Stimulated activated CD8-positive, alpha-beta memory T cell treated with anti-CD3 and anti-CD28 coated beads, Interleukin-7, amount 100 ng/mL, for 1 hour (primary cell): ENCODE measurements around the gene UBE2G2.

ENCODE experiments used
- DNase-seq, 2 donors: peaks; one replicate each; pipeline ENCODE4 v3.0.0-alpha.2; 2020; ENCODE audit warnings: low read depth in 2 of 2

Gene UBE2G2

DNA sequence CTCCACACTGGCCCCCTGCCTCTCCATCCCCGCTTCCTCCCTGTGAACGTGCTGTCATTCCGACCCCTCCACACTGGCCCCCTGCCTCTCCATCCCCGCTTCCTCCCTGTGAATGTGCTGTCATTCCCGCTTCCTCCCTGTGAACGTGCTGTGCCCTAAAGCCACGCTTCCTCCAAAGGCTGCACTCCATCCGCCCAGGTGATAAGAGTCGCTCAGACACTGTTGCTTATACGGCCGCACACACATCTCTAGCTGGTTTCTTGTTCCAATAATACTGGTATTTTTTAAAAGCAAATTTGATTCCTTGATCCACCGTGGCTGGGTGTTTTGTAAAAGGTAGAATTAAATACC lies 51.0 kb downstream of the UBE2G2 start:
- DNase-seq: no peak

DNA sequence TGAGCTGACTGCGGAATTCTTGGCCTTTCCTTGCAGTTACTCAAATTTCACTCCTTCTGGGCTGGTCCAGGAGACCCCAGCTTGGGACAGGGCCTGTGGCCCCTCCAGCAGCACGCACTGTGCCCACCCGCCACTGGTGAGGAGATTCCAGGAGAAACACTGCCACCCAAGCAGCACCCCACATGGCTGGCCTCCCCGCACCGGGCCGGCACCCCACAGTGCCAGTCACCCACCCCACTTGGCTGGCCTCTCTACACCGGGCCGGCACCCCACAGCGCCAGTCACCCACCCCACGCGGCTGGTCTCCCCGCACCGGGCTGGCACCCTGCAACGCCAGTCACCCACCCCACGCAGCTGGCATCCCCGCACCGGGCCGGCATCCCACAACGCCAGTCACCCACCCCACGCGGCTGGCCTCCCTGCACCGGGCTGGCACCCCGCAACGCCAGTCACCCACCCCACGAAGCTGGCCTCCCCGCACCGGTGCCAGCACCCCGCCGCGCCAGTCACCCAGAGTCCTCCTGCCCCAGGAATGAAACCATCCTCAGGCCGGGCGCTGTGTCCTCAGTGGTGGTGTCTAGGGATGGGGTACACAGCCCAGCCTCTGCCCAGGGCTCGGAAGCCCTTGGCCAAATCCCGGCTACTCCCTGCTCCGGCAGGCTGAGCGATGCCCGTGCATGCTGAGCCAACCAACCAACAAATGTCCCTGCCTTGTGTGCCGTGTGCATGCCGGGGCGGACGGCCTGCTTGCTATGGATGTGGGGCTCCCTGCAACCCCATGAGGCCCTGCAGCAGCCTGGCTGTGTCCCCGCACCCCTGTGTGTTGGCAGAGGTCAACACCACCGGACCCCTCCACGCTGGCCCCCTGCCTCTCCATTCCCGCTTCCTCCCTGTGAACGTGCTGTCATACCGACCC lies 51.6 kb downstream of the UBE2G2 start:
- no peak for DNase-seq

DNA sequence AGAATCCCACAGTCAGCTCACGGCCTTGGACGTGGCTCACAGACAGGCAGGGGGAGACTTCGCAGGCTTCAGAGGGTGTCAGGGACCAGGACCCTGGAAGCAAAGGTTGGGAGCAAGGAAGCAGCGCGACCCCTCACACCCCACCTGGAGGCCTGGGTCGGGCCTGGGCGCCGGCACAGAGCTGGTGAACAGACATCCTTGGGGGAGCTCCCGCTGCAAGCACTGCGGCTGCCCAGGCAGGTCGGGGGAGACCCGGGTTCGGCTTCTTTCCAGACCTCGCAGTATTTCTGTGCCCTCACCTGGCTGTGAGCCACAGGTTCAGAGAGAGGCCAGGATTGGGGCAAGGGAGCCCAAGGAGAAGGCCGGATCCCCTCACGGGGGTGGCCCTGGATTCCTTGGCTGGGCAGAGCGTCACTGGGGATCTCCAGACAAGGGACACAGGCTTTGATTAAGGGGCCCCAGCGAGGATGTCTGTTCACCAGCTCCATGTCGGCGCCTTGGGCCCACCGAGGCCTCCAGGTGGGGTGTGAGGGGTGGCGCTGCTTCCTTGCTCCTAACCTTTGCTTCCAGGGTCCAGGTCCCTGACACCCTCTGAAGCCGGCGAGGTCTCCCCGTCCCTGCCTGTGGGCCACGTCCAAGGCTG lies 52.4 kb downstream of the UBE2G2 start:
- no peak for DNase-seq

DNA sequence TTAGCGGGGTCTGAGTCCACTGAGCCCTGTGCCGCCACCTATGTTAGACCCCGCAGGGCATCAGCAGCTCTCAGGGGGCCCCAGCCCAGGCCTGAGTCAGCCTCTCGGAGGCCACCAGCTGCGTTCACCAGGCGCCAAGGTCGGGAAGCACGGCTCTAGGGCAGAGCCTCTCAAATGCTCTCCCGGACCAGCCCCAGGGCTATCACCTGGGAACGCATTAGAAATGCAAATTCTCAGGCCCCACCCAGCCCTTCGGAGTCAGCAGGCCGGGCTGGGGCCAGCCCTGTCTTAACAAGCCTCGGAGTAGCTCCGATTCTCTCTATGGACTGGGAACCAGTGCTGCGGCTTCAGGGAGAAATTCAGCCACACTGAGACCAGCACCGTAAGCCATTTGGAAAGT lies 53.0 kb downstream of the UBE2G2 start:
- no peak for DNase-seq

DNA sequence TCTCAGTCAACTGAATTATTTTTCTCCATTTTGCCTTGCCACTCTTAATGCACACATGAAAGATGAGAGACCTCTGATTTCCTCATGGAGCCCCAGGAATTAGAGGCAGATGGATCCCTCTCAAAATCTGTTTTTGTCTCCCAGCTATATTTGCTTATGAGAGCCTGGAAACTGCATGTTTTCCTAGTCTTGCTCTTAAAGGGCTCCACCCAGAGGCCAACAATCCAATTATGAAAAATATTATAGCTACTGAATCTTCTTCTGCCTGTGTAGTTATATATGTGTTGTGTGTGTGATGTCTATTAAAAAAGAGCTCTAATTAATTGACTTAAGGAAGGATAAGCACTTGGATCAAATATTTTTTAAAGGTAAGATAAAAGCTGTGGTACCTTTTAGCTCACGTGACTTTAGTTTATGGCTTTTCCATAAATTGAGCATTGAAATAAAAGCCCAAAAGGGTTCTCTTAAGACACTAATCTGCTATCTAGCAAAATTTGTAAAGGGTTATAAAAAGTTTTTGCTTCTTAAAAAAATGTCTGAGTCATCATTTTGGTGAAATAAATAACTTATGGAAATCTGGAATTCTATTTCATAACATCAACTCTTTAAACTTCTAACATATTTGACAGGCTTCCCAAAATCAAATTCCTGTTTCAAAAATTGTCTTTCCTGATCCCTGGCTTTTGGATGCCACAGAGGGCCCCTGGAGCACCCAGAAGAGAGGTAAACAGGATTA lies 59.0 kb downstream of the UBE2G2 start:
- no peak for DNase-seq

DNA sequence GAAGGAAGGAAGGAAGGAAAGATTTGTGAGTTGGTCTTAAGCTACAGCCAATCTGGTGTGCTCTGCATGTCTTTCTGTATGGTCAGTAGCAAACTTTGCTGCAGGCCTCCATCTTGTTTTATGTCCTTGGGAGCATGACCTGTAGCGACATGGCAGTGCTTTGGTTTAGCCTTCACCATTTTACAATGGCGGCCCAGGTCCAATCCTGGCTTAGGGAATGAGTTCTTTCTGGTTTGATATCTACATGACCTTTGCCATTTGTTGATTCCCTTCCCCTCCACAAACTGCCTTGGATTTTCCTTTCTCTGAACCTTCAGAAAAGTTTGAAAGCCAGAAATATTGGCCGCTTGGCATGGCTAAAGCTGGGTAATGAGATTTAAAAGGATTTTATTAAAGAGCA lies 59.7 kb downstream of the UBE2G2 start:
- DNase-seq: no peak

DNA sequence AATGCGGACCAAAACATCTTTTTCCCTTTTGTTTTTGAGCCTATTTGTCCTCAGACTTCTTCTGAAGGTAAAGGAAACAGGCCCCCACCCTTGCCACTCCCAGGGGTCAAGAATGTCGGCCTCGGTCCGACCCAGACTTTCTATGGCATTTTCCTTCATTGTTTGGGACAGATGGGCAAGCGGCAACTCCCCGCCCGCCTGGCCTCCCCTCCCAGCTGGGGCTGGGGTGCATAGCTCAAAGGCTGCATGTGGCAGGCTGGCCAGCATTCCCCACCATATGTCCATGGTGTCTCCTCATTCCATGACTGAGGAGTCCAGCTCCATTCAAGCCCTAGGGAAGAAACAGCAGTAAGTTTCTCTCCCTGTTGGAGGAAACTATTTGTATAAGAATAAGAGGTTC lies 60.9 kb downstream of the UBE2G2 start:
- no peak for DNase-seq

DNA sequence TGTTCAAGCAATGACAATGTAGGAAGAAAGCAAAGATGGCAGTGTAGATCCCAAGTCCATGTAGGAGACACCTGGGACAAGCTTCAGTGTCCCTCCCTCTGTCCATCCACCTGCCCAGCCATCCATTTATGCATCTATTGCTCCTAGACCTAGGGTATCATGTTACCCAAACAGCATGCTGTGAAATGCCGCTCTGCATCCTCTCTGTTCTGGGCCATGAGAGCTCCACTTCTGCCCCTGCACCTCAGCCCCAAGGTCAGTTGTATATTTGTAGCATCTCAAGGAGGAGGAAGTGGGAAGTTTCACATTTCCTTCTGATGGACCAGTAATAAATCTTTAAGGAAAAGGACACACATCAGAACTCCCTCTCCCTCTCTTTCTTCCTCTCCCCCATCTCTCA lies 62.3 kb downstream of the UBE2G2 start:
- DNase-seq: no peak

DNA sequence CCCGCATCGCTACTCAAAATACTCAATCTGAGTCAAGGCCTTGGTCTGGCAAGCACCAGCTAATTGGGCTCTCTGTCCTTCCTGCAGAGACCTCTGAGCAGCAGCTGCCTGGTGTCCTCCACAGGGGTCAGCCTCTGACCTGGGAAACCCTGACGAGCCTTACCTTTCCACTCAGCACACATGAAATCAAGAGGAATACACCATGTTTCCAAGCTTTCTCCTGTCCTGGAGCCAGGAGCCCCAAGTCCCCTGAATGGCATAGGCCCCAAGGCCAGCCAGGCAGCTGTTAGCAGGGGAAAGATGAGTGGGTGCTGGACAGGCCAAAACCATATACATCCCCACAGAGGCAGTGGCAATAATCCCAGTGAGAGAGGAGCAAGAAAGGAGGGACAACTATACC lies 63.0 kb downstream of the UBE2G2 start:
- no peak for DNase-seq

DNA sequence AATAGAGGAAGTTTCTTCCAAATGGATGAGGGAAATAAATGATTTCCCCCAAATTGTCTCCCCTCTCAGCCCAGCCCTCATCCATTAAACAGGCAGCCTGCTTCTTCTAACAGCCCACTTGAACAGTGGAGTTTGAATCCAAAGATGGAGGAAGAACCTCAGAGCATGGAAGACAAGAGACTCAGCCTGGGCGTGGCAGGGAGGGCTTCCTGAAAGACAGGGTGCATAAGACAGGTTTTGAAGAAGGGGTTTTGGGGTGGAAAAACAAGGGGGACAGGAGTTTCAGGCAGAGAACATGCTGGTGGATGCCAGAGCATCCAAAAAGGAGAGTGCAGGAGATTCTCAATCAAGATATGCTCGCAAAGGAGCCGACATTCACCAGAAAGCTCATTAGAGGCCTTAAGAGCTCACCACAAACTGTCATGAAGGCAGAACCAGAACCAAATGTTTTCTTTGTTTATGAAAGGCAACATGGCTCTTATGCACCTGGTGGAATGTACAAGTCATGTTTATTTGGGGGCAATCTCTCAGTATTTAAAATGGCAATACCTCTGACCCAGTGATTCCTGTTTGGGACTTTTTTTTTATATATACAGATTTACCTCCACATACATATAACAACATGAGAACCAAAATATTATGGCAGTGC lies 63.8 kb downstream of the UBE2G2 start:
- no peak for DNase-seq

DNA sequence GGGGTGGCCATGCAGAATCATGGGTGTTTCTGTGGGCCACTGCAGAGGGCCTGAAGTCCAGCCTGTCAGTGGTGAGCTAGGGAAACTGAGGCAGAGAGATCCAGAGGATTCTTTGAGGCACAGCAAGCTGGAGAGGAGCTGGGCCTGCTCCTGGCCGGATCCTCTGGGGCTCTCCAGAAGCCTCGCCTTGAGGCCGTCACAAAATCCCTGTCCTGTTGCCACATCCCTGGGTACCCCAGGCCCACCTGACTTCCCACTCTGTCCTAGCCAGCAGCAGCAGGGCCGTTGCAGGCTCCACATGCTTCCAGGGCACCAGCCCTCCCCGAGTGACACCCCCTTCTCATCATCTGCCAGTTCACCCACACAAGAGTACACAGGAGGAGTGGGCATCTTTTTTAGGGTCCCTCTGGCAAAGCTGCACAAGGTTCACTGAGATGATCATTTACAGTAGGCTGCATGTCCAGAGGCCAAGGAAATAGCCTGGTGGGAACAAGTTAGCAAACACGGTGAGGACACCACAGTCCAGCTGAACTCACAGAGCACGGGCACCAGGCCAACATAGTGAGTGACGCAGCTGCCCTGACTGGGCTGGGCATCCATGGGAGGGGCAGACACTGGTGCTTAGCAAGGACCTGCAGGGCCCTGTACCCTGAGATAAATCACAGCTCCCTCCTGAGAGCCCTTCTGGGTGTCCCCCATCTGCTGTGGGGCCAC lies 65.2 kb downstream of the UBE2G2 start:
- DNase-seq: no peak

DNA sequence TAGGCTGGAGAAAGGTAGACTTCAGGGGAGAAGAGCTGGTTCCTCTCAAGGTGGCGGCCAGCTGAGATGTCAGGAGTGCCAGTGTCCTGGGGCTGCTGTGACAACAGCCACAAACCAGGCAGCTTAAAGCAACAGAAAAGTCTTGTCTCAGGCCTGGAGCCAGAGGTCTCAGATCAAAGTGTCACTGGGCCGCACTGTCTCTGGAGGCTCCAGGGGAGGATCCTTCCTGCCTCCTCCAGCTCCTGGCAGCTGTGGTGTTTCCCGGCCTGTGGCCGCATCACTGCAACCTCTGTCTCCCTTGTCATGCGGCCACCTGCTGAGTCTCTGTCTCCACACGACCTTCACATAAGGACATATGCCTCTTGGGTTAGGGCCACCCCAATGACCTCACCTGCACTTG lies 65.8 kb downstream of the UBE2G2 start:
- DNase-seq: no peak

DNA sequence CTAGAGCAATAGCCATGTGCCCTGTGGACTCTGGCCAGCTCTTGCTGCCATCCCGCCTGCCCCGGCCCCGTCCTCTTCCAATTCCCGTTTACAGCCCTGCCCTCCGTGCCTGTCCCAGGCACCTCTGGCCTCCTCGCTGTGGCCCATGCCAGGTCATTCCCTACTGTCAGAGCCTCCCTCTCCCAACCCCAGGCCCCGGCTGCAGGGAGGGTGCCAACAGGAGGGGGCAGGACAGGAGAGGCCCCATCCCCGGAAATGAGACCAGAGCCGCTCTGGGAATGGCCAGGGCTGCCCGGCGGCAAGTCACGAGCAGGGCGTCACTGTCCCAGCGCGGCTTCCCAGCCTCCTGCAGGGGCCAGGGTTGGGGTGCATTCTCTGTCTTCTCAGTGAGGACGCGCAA lies 66.8 kb downstream of the UBE2G2 start:
- no peak for DNase-seq

DNA sequence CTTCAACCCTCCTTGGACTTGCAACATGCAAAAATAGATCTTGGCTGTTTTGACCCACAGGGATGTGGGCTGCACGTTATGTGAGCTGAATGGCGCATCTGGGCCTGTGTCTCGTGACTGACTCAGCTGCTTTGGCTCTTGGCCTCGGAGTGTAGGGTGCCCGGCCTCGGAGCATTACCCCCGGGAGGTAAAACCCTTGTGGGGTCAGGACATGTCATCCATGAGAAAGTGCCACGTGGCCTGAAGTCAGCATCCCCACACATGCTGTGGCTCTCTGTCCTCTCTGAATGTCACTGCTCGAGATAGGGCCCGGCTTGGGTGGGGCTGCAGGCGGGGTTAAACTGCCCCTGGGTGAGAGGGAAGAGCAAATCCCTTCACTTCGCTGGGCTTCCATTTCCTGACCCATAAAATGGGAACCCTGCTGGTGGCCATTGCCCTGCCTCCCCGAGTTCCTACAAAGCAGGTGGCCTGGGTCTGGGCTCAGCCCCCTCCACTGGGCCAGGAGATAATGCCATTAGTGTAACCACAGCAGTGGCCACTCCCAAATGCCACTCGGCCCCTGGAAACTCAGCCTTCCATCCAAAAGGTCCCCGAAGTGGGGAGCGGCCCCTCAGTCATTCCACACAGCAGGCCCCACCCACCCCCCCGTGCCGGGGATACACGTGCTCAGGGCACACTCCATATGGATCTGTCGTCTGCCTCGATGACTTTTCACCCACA lies 67.4 kb downstream of the UBE2G2 start:
- no peak for DNase-seq

DNA sequence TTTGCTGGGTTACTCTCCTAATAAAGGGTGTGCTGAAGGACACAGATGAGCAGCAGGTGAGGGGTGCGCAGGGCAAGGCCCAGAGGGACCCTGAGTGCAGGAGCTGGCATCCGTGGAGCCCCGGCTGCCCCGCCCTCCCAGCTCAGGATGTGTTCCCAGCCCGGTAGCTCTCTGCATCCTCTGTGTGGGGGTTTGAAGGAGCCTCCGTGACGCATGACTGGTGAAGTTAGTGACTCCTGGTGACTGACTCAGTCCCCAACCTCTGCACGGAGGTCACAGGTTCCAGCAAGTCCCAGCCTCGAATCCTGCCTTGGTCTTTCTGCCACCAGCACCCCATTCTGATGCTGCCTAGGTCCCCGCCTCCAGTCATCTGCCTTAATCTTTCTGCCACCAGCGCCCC lies 68.7 kb downstream of the UBE2G2 start:
- DNase-seq: no peak

DNA sequence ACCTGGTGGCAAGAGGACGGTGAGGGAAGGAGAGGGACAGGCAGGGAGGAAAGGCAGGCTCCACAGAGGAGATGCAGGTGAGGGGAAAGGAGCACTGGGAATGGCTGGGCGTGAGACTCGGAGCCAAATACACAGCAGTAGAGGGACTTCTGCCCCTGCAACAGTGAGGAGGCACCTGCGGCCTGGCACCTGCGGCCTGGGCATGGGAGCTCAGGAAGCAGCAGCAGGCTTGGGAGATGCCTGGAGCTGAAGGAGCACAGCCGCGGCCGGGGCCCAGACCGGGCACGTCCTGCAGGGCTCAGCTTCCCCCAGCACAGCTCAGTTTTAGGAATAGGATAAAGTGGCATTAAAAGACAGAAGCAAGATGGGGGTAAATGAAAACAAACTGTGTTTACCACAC lies 69.4 kb downstream of the UBE2G2 start:
- DNase-seq: no peak

DNA sequence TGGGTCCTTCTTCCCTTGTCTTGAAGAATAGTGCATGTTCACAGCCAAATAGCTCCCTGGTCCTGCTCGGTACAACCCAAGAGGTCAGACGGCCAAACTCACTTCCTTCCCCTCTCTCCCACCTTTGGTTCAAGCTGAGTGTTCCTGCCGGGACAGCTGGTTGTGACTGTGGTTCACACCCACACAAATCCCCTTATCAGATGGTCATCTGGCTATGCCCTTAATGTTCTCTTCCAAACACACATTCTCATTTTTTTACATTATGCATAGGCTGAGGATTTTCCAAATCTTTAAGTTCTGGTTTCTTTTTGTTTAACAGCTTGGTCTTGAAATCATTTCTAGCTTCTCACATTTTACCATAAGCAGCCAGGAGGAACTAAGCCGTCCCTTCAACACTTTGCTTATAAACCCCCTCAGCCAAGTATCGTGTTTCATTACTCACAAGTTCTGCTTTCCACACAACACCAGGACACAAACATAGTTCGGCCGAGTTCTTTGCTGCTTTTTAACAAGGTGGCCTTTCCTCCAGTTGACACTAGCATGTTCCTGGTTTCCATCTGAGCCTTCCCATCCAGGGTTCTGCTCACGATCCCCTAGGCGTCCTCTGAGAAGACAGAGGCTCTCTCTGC lies 70.6 kb downstream of the UBE2G2 start:
- no peak for DNase-seq

DNA sequence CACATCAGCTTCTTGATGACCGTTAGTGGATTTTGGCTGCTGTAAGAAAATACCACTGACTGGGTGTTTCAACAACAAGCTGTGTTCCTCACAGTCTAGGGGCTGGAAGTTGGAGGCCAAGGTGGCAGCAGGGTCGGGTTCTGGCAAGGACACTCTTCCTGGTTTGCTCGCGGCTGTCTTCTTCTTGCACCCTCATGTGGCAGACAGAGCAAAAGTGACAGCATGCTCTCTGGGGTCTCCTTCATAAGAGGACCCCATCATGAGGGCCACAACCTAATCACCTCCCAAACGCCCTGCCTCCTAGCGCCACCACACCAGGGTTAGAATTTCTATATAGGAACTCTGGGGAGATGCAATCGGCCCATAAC lies 71.6 kb downstream of the UBE2G2 start:
- no peak for DNase-seq

DNA sequence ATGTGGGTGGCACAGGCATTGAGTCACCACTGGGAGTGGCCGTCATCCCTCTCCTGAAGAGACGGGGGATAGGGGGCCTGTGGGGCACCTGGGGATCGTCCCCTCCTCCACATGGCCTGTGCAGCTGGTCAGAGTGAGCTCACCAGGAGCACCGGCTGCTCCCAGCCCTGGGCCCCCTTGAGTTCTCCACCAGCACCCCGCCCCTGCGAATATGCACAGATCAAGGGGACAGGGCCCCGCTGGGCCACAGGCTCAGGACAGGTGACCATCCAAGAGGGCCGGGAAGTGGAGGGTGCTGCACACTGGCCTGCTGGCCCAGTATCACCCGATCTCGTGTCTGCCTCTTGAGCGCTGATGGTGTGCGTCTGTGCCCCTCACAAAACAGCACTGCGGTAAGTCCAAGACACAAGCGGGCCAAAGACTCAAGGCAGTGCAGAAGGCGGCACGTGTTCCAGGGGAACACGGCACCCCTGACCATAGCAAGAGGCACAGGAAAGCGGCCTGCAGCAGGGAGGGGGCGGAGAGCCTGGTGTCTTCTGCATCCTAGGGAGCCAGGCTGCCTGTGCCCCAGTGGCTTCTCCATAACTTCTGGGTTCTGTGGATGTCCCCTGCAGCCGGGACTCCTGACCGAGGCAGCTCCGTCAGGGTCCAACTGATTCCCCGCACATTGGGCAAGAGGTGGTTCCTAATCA lies 72.1 kb downstream of the UBE2G2 start:
- no peak for DNase-seq

DNA sequence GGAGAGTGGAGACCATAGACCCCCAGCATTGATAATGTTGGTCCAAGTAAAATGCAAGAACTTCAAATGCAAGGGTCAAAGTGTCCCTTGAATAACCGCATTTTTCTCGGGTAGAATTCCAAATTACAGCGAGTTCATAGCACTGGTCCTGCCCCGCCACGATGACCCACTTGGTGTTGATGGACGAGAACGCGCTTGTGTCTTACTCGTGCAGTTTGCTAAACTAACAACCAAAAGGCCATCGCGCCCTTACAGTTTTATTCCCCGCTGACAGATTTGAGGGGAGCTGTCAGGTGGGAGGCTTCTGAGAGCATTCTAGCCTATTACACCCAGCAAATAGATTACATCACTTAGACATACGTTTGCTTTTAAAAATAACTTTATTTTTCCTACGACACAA lies 72.9 kb downstream of the UBE2G2 start:
- DNase-seq: no peak
